ENCODE measurements around the gene COPZ1. TPM values are rescaled to one million over a fixed set of nuclear protein-coding genes. Genes with fewer than 3 reads are reported as not detected.
A peak's percentile ranks its signal among the peaks of the same experiment; 100 is the strongest.

Gene COPZ1
- total RNA-seq, 1 donor from 2014 or later, result 160 TPM

GRCh38 chr12:54364413-54364812 is 39.5 kb downstream of the COPZ1 start, which contains the start of gene GPR84:
TSS of gene GPR84 (minus strand) at chr12:54364486. CDS start at chr12:54363851, 635 bp downstream.
- peaks cover 4% of the 10 kb centered on the region for H3K27me3 Mint-ChIP-seq (ENCODE audit: low read depth)
- H3K36me3 Mint-ChIP-seq (ENCODE audit: low read depth), result no peaks in the 10 kb centered on the region
- no peak for DNase-seq (ENCODE audit: low read depth, low spot score)
- H3K4me3 Mint-ChIP-seq, result no peak within 1 kb of the TSS
- TF ChIP-seq CTCF (conservative IDR thresholded peaks at IDR 0.05), result no peak
- H3K27ac Mint-ChIP-seq (ENCODE audit: unreplicated experiment), result no peak within 1 kb of the TSS
- peaks cover 16% of the 10 kb centered on the region for H3K4me1 Mint-ChIP-seq
- no peaks in the 10 kb centered on the region for H3K9me3 Mint-ChIP-seq

- no peak for TF ChIP-seq CTCF (conservative IDR thresholded peaks at IDR 0.05)
- no peak for DNase-seq (ENCODE audit: low read depth, low spot score)
- Mint-ChIP-seq H3K36me3 (ENCODE audit: low read depth) (no peaks in the 10 kb centered on the region), H3K4me1 (peaks cover 27% of the 10 kb centered on the region), H3K9me3 (no peaks in the 10 kb centered on the region), H3K4me3 (peak overlapping the region; percentile 72), H3K27me3 (ENCODE audit: low read depth) (peaks cover 5% of the 10 kb centered on the region), H3K27ac (ENCODE audit: unreplicated experiment) (no peak overlapping the region)
Measured at GRCh38 chr12:54368025-54368708, 43.2 kb downstream of the COPZ1 start.

GRCh38 chr12:54368709-54369596 is 44.0 kb downstream of the COPZ1 start:
- peak; percentile 96 for DNase-seq (ENCODE audit: low read depth, low spot score)
- peak; percentile 85 for TF ChIP-seq CTCF (conservative IDR thresholded peaks at IDR 0.05)
- Mint-ChIP-seq H3K9me3 (no peaks in the 10 kb centered on the region), H3K4me1 (peaks cover 32% of the 10 kb centered on the region), H3K36me3 (ENCODE audit: low read depth) (no peaks in the 10 kb centered on the region), H3K27ac (ENCODE audit: unreplicated experiment) (no peak overlapping the region), H3K27me3 (ENCODE audit: low read depth) (peaks cover 5% of the 10 kb centered on the region), H3K4me3 (peak overlapping the region; percentile 72)

GRCh38 chr12:54369597-54370131 is 44.7 kb downstream of the COPZ1 start:
- Mint-ChIP-seq H3K4me1 (peaks cover 32% of the 10 kb centered on the region), H3K36me3 (ENCODE audit: low read depth) (no peaks in the 10 kb centered on the region), H3K27me3 (ENCODE audit: low read depth) (peaks cover 5% of the 10 kb centered on the region), H3K4me3 (no peak overlapping the region), H3K9me3 (no peaks in the 10 kb centered on the region), H3K27ac (ENCODE audit: unreplicated experiment) (no peak overlapping the region)
- no peak for DNase-seq (ENCODE audit: low read depth, low spot score)
- TF ChIP-seq CTCF (conservative IDR thresholded peaks at IDR 0.05), result no peak

- Mint-ChIP-seq H3K27me3 (ENCODE audit: low read depth) (peaks cover 5% of the 10 kb centered on the region), H3K4me1 (peaks cover 32% of the 10 kb centered on the region), H3K27ac (ENCODE audit: unreplicated experiment) (no peak overlapping the region), H3K9me3 (no peaks in the 10 kb centered on the region), H3K4me3 (peak overlapping the region; percentile 62), H3K36me3 (ENCODE audit: low read depth) (no peaks in the 10 kb centered on the region)
- peak; percentile 87 for DNase-seq (ENCODE audit: low read depth, low spot score)
- peak; percentile 93 for TF ChIP-seq CTCF (conservative IDR thresholded peaks at IDR 0.05)
Measured at GRCh38 chr12:54370171-54370730, 45.3 kb downstream of the COPZ1 start.
